ENCODE data around the gene ATXN7L1. TPM values are rescaled to one million over a fixed set of nuclear protein-coding genes. Genes with fewer than 3 reads are reported as not detected.

The ATXN7L1 gene
- total and polyA plus RNA-seq, 2 of the 4 experiments (the other 2 are of a cell fraction), result 3.5 to 4.3 TPM

- ATAC-seq (ENCODE audit: low read depth) (no peak), DNase-seq (no peak)
- Histone ChIP-seq H2AK5ac (ENCODE audit: low read depth, low read length) (no peak overlapping the region), H4K8ac (ENCODE audit: low read depth in 2 of 2, low read length in 2 of 2) (no peak overlapping the region), H4K91ac (ENCODE audit: insufficient read depth, low read depth, low read length) (no peak overlapping the region), H3K23ac (ENCODE audit: low read depth, low read length) (no peak overlapping the region), H2BK15ac (ENCODE audit: low read depth, low read length) (no peak overlapping the region), H2BK5ac (ENCODE audit: low read depth, low read length, poor library complexity, severe bottlenecking) (no peak overlapping the region), H3K79me1 (ENCODE audit: low read depth in 1 of 2, low read length in 2 of 2) (no peaks in the 10 kb centered on the region), H2AFZ (replicated peaks; ENCODE audit: low read length, poor library complexity) (no peak overlapping the region), H3K27ac (ENCODE audit: insufficient read depth, low read length) (no peak overlapping the region), H3K14ac (replicated peaks; ENCODE audit: low read depth, low read length) (no peak overlapping the region), H3K18ac (ENCODE audit: low read depth, low read length) (no peak overlapping the region), H3K56ac (ENCODE audit: extremely low read depth, insufficient read depth, low read length) (no peak overlapping the region), H3K4me1 (ENCODE audit: control insufficient read depth, insufficient read depth, low read length) (peaks cover 1% of the 10 kb centered on the region; the same call in 1 of the 2 replicates), H2AK9ac (replicated peaks; ENCODE audit: low read depth, low read length, poor library complexity) (no peak overlapping the region), H3K9me1 (ENCODE audit: insufficient read depth, low read length) (peaks cover 6% of the 10 kb centered on the region; the same call in 1 of the 2 replicates), H3K4ac (ENCODE audit: low read depth, low read length) (no peak overlapping the region), H3K27me3 (ENCODE audit: control insufficient read depth, insufficient read depth, low read length) (no peaks in the 10 kb centered on the region), H3K9ac (ENCODE audit: low read depth, low read length) (no peak overlapping the region), H3K4me3 (ENCODE audit: insufficient read depth, low read depth, low read length) (no peak overlapping the region), H3K9me3 (ENCODE audit: control insufficient read depth, insufficient read depth, low read length) (no peaks in the 10 kb centered on the region), H3K36me3 (ENCODE audit: control insufficient read depth, insufficient read depth, low read length) (peaks cover 4% of the 10 kb centered on the region; the same call in 1 of the 2 replicates), H4K5ac (ENCODE audit: low read depth, low read length) (no peak overlapping the region), H3K4me2 (ENCODE audit: low read depth, low read length) (no peak overlapping the region), H2BK120ac (ENCODE audit: low read depth, low read length) (no peak overlapping the region), H4K20me1 (ENCODE audit: insufficient read depth, low read length) (0 out of 2 replicates have a peak, but pooled peaks cover 4% of the 10 kb centered on the region), H2BK20ac (ENCODE audit: low read depth, low read length) (no peak overlapping the region)
- intact Hi-C loops (cut with micrococcal nuclease), result no loop called here
- in situ Hi-C loops (cut with MboI; ENCODE audit: low sequenced_read_pairs), result no loop called here
- dilution Hi-C loops (cut with HindIII; ENCODE audit: low sequenced_read_pairs, unreplicated experiment), result no loop called here
- TF ChIP-seq RCOR1 (IDR thresholded peaks at IDR 0.05; ENCODE audit: insufficient replicate concordance, low read length) (no peak), USF2 (IDR thresholded peaks at IDR 0.05; ENCODE audit: low read depth, low read length) (no peak), RAD21 (IDR thresholded peaks at IDR 0.05; ENCODE audit: low read length) (no peak), BHLHE40 (IDR thresholded peaks at IDR 0.05; ENCODE audit: low read depth, low read length) (no peak), CTCF (conservative IDR thresholded peaks at IDR 0.05; ENCODE audit: low read depth, low read length) (no peak), MAFK (IDR thresholded peaks at IDR 0.05; ENCODE audit: low read depth, low read length) (no peak), CHD1 (IDR thresholded peaks at IDR 0.05; ENCODE audit: low read depth, low read length) (no peak)
- WGBS, 2 experiments (ENCODE audit: extremely low coverage in 2 of 2, insufficient read length in 1 of 2), result no CpG with 5 or more reads among the region's 2 CpGs
- POLR2A ChIA-PET (ENCODE audit: unreplicated experiment), result no interaction called here
- CTCF ChIA-PET, result no interaction called here
- no TSS peak for BruUV-seq (replicated peaks)
Observed at GRCh38 chr7:105917659-105918058, 41.3 kb upstream of the ATXN7L1 start.

Measured in IMR-90 (cell line).